ENCODE results near the gene TMEM123. TPM values are rescaled to one million over a fixed set of nuclear protein-coding genes. Genes with fewer than 3 reads are reported as not detected.

TMEM123 gene
- total RNA-seq, 4 donors from 2014 or later = 161 to 212 (median 197) TPM

DNA sequence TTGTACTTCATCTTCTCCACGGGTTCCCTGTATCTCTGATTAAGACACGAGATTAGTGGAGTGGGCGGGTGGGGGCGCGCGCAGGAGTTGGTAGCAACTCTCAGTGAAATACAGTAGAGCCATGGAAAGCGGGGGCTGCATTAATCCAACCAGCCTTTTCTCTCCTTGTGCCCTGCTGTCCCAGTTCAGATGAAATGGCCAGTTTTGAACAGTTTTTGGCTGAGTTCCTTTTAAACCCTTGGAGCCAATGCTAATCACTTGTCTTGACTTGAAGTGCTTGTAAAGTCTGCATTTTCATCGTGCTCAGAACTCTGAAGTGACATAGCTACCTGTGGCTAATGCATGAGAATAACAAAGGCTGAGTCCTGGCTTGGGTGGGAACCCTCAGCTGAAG lies 734 bp upstream of the TMEM123 start:
- 0% methylated on average over 8 of the region's 8 CpGs for WGBS
- peak overlapping the region; percentile 91 for H3K4me3 ChIP-seq
- H3K9me3 ChIP-seq = no peaks in the 10 kb centered on the region
- DNase-seq (ENCODE audit: low spot score in 2 of 2) = no peak
- no peaks in the 10 kb centered on the region for H3K36me3 ChIP-seq
- TF ChIP-seq EP300 (IDR thresholded peaks at IDR 0.05) (no peak), POLR2AphosphoS5 (IDR thresholded peaks at IDR 0.05) (no peak), POLR2A (IDR thresholded peaks at IDR 0.05) (no peak)
- TF ChIP-seq, protein P1, sequence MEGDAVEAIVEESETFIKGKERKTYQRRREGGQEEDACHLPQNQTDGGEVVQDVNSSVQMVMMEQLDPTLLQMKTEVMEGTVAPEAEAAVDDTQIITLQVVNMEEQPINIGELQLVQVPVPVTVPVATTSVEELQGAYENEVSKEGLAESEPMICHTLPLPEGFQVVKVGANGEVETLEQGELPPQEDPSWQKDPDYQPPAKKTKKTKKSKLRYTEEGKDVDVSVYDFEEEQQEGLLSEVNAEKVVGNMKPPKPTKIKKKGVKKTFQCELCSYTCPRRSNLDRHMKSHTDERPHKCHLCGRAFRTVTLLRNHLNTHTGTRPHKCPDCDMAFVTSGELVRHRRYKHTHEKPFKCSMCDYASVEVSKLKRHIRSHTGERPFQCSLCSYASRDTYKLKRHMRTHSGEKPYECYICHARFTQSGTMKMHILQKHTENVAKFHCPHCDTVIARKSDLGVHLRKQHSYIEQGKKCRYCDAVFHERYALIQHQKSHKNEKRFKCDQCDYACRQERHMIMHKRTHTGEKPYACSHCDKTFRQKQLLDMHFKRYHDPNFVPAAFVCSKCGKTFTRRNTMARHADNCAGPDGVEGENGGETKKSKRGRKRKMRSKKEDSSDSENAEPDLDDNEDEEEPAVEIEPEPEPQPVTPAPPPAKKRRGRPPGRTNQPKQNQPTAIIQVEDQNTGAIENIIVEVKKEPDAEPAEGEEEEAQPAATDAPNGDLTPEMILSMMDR (IDR thresholded peaks at IDR 0.05) = no peak
- no peaks in the 10 kb centered on the region for H3K27me3 ChIP-seq
- peaks cover 64% of the 10 kb centered on the region for H3K4me1 ChIP-seq
- peak overlapping the region; percentile 97 for H3K27ac ChIP-seq

DNA sequence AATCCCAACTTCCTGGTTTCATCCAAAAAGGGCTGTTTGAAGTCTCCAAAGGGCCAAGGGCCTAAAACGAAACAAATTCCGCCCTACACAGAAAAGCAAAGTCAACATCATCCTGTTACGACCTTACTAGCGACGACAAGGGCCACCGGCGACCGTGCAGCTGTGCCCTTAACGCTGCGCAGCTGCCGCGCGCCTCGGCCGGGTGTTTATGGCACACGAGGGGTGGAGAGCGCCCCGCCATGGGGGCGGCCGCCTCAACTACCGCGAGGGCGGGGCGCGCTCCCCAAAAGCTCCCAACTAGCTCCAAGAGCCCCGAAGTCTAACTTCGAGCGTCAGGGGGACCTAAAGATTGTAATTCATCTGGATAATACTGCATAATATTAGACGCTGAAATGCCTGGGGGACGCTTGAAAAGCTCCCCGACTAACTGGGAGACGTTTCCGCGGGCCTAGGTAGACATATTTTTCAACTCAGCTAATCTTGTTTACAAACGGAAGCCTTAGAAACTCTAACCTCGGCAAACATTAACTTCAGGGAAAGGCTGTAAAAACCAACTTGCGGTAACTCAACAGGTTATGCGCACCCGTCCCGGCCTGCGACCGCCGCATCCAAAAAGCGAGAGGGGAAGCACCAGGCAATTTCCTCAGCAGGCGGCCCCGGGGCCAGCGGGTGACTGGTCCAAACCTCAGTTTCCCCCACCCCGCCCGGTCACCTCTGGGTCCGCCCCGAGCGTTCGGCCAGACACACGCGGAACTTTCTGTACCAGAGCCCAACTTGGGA lies 694 bp downstream of the TMEM123 start:
- H3K4me1 ChIP-seq = peaks cover 62% of the 10 kb centered on the region
- WGBS = 0% methylated on average over 25 of the region's 55 CpGs
- DNase-seq (ENCODE audit: low spot score in 2 of 2) = peak; percentile 80 to 84

DNA sequence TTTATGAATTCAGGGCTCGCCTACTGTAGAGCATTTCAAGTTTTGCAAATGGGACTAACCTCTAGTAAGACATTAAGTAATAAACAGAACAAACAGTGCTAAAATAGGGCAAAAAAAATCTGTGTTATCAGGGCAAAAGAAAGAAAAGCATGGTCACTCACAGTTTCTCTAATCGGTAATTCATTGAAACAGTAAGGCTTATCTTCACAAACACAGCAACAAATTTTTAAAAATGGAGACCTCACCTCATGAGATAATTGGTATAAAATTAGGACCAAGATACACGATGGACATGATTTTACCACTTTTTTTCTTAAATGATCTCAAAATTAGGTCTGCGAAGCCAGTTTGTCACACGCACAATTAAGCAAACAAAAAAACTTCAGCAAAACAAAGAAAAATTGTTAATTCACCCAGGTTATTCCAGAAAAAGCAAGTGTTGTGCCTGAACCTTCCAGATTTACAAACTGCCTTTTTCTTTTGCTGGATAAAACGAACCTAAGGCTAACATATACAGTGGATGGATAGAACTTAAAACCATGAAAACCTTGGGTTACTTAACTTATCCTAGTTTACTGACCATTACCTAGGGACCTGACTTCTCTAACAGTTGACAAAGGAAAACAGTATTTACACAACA lies 1.4 kb downstream of the TMEM123 start:
- Histone ChIP-seq H3K4me3 (peak overlapping the region; percentile 91), H3K27me3 (no peaks in the 10 kb centered on the region), H3K4me1 (peaks cover 60% of the 10 kb centered on the region), H3K9me3 (no peaks in the 10 kb centered on the region), H3K36me3 (peaks cover 4% of the 10 kb centered on the region), H3K27ac (peak overlapping the region; percentile 97)
- 14% methylated on average over 6 of the region's 6 CpGs for WGBS
- no peak for DNase-seq (ENCODE audit: low spot score in 2 of 2)
- TF ChIP-seq POLR2AphosphoS5 (IDR thresholded peaks at IDR 0.05) (no peak), POLR2A (IDR thresholded peaks at IDR 0.05) (no peak)

More for the DNA sequence above, 694 bp downstream of the TMEM123 start:
- no peaks in the 10 kb centered on the region for H3K9me3 ChIP-seq
- H3K36me3 ChIP-seq = no peaks in the 10 kb centered on the region
- peak in 2 of 3 donors; percentile 32 to 56 for TF ChIP-seq POLR2AphosphoS5 (IDR thresholded peaks at IDR 0.05)
- TF ChIP-seq POLR2A (IDR thresholded peaks at IDR 0.05) = no peak
- H3K27ac ChIP-seq = peak overlapping the region; percentile 97
- H3K4me3 ChIP-seq = peak overlapping the region; percentile 91
- H3K27me3 ChIP-seq = no peaks in the 10 kb centered on the region

DNA sequence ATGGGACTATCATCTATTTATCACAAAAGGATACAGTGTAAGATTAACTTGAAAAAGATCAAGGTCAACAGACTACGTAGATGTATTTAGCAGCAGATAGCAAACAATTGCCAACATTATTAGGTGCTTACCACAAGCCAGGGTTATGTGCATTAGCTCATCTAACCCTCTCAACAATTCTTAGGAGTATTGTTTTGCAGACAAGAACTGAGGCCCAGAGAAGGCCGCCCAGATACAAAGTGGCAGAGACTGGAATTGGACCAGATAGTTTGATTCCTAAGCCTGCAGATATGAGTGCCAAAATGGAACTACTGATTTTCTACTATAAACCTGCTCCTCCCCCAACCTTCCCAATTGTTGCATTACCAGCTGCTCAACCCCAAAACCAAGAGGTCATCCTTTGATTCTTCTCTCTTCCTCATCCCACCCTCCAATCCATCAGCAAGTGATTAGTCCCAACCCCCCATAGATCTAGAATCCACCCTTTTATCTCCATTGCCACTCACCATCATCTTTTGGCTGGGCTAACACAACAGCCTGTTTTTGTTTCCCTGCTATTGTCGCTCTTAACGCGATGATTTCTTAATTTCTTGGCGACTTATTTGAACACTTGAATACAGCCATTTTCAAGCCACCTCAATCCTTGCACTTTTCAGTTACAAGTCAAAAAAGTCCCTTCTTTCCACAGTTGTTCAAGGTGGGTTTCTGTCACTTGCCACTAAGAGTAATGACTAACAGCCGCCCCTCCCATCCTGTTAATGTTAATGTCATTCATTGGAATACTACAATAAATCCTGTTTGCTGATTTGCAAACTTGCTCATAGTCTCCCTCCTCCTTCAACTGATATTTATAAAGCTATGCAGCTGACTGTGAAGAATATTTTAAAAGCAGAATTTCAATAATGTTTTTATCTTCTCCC lies 2.7 kb downstream of the TMEM123 start:
- peaks cover 4% of the 10 kb centered on the region for H3K36me3 ChIP-seq
- H3K4me3 ChIP-seq = peak overlapping the region; percentile 91
- TF ChIP-seq POLR2AphosphoS5 (IDR thresholded peaks at IDR 0.05) = no peak
- TF ChIP-seq, protein P1 (IDR thresholded peaks at IDR 0.05) = no peak
- TF ChIP-seq EP300 (IDR thresholded peaks at IDR 0.05) = no peak
- TF ChIP-seq POLR2A (IDR thresholded peaks at IDR 0.05) = no peak
- no peaks in the 10 kb centered on the region for H3K27me3 ChIP-seq
- H3K27ac ChIP-seq = no peak overlapping the region
- DNase-seq (ENCODE audit: low spot score in 2 of 2) = no peak
- no peaks in the 10 kb centered on the region for H3K9me3 ChIP-seq
- H3K4me1 ChIP-seq = peaks cover 47% of the 10 kb centered on the region
- WGBS = 70% methylated on average over 7 of the region's 7 CpGs

DNA sequence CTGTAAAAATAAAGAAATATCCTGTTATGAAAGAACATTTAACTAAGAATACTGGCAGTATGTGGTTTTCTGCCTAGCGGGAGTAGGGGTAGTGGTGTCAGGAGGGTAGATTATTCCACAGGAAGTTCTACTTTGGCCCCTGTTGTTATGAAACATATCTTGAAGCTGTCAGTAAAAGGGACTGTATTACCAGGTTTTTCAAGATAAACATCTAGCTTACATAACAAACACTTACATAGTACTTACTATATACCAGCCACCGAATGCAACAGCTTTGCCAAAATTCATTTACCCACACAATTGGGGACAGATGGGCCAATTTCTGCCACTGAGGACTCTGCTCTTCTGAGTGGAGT lies 3.7 kb downstream of the TMEM123 start:
- DNase-seq (ENCODE audit: low spot score in 2 of 2) = no peak
- Histone ChIP-seq H3K4me3 (no peak overlapping the region), H3K27me3 (no peaks in the 10 kb centered on the region), H3K36me3 (peaks cover 4% of the 10 kb centered on the region), H3K9me3 (no peaks in the 10 kb centered on the region), H3K27ac (no peak overlapping the region), H3K4me1 (peaks cover 37% of the 10 kb centered on the region)
- WGBS = 71% methylated on average over 2 of the region's 2 CpGs
- no peak for TF ChIP-seq POLR2AphosphoS5 (IDR thresholded peaks at IDR 0.05)
- TF ChIP-seq POLR2A (IDR thresholded peaks at IDR 0.05) = no peak

DNA sequence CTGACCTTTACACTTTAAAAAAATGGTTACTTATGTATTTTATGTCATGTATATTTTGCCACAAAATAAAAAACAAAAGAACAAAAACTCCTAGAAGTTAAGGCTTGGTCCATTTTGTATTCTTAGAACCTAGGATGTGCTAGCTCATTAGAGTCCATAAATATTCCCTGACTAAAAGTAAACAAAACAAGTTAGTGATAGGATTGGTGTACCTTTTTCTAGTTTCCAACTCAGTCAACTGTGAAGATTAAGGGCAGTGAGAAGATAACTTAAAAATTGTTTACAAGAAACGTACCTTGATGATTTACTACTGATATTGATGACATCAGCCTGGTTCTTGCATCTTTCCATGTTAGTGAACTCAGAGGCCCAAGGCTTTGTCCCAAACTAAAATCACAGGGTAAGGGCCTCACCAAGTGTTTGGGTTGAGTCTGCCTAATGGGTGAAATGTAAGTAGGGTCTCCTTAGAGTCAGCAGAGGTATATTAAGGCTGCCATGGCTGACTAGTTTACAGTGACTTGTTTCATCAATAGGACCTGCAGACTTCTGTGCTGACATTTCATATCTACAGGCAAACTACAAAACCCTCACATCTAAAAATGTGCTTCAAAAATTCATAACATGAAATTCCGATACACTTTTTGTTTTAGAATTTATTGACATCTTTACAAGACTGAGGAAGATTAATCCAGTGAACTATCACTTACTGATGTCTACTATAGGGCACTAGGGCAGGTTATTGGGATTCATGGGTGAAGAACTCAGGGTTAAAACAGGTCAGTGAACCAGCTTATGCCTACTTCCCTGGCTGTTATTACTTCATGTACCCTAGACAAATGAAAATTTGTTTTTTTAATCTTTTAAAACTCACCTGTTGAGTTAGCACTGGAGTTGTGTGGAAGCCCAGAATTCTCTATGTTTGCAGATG lies 4.4 kb downstream of the TMEM123 start:
- 85% methylated on average over 2 of the region's 2 CpGs for WGBS
- TF ChIP-seq, protein P1 (IDR thresholded peaks at IDR 0.05) = no peak
- TF ChIP-seq POLR2AphosphoS5 (IDR thresholded peaks at IDR 0.05) (no peak), EP300 (IDR thresholded peaks at IDR 0.05) (no peak), POLR2A (IDR thresholded peaks at IDR 0.05) (no peak)
- Histone ChIP-seq H3K4me1 (peaks cover 30% of the 10 kb centered on the region), H3K36me3 (peaks cover 4% of the 10 kb centered on the region), H3K27me3 (no peaks in the 10 kb centered on the region), H3K9me3 (no peaks in the 10 kb centered on the region), H3K27ac (no peak overlapping the region), H3K4me3 (no peak overlapping the region)
- no peak for DNase-seq (ENCODE audit: low spot score in 2 of 2)

Measured in suprapubic skin (tissue), 4 donors.